Esophagus mucosa (tissue), 1 donor: ENCODE measurements around the gene AKR7A3. TPM values are rescaled to one million over a fixed set of nuclear protein-coding genes. Genes with fewer than 3 reads are reported as not detected.

Experiments used
- ATAC-seq: fragments of 200-7000 bp; cut with Tn5 transposase; one replicate; pipeline ENCODE4 v1.9.1; 2020
- total RNA-seq: library from RNA; stranded (reverse); gene quantifications from one replicate; pipeline ENCODE4 v1.2.4, GENCODE V29; 2023
- donor health status: DM: yes; HTN: yes; CAD: no.

Gene AKR7A3
- total RNA-seq = 0.88 TPM

GRCh38 chr1:19288324-19289241, at the start of gene AKR7A3:
TSS of gene AKR7A3 (minus strand) at chr1:19288770. CDS start at chr1:19288709, 61 bp downstream.
- ATAC-seq = peak; percentile 91

- peak; percentile 13 for ATAC-seq
Observed at GRCh38 chr1:19338323-19338762, 49.8 kb upstream of the AKR7A3 start.

- ATAC-seq = no peak
Observed at GRCh38 chr1:19337289-19337688, 48.7 kb upstream of the AKR7A3 start.

- peak; percentile 37 for ATAC-seq
Observed at GRCh38 chr1:19336543-19336942, 48.0 kb upstream of the AKR7A3 start.

GRCh38 chr1:19333587-19334354, 45.2 kb upstream of the AKR7A3 start:
- ATAC-seq = no peak

GRCh38 chr1:19332832-19333231, 44.3 kb upstream of the AKR7A3 start:
- peak; percentile 41 for ATAC-seq

GRCh38 chr1:19331262-19331878, 42.8 kb upstream of the AKR7A3 start:
- ATAC-seq = no peak

GRCh38 chr1:19330449-19331135, 42.0 kb upstream of the AKR7A3 start:
- no peak for ATAC-seq

- ATAC-seq = no peak
Observed at GRCh38 chr1:19329611-19330010, 41.0 kb upstream of the AKR7A3 start.

- ATAC-seq = no peak
Observed at GRCh38 chr1:19329188-19329587, 40.6 kb upstream of the AKR7A3 start.

- ATAC-seq = no peak
Observed at GRCh38 chr1:19328486-19328885, 39.9 kb upstream of the AKR7A3 start.

- ATAC-seq = no peak
Observed at GRCh38 chr1:19327736-19328135, 39.2 kb upstream of the AKR7A3 start.

GRCh38 chr1:19327301-19327700, 38.7 kb upstream of the AKR7A3 start:
- ATAC-seq = no peak

- ATAC-seq = no peak
Observed at GRCh38 chr1:19326748-19327065, 38.1 kb upstream of the AKR7A3 start.

GRCh38 chr1:19325958-19326747, 37.6 kb upstream of the AKR7A3 start:
- no peak for ATAC-seq

- no peak for ATAC-seq
Observed at GRCh38 chr1:19325368-19325957, 36.9 kb upstream of the AKR7A3 start.

GRCh38 chr1:19324665-19324990, 36.1 kb upstream of the AKR7A3 start:
- ATAC-seq = no peak

GRCh38 chr1:19323987-19324664, 35.6 kb upstream of the AKR7A3 start:
- no peak for ATAC-seq

GRCh38 chr1:19322481-19322880, 33.9 kb upstream of the AKR7A3 start:
- ATAC-seq = no peak

GRCh38 chr1:19321071-19321470, 32.5 kb upstream of the AKR7A3 start:
- no peak for ATAC-seq

GRCh38 chr1:19319196-19319595, 30.6 kb upstream of the AKR7A3 start:
- no peak for ATAC-seq
